HG02571 (cell line): ENCODE results near the gene KBTBD3.

Experiments
- ATAC-seq: cut with Tn5 transposase; IDR thresholded peaks from one replicate; pipeline ENCODE4 v1.9.1; 2021; ENCODE audit warnings: mild to moderate bottlenecking, moderate library complexity; ENCODE audit not compliant: unreplicated experiment

The KBTBD3 gene

GRCh38 chr11:106076919-106077608 is at the start of gene KBTBD3:
TSS of gene KBTBD3 (minus strand) at chr11:106077347. CDS start at chr11:106059097, 18,250 bp downstream.
- peak; percentile 95 for ATAC-seq

GRCh38 chr11:106121570-106122320 is 44.6 kb upstream of the KBTBD3 start:
- no peak for ATAC-seq

GRCh38 chr11:106105986-106106385 is 28.8 kb upstream of the KBTBD3 start:
- no peak for ATAC-seq

- ATAC-seq, result no peak
Measured at GRCh38 chr11:106101819-106102218, 24.7 kb upstream of the KBTBD3 start.

- no peak for ATAC-seq
Measured at GRCh38 chr11:106101370-106101769, 24.2 kb upstream of the KBTBD3 start.

- no peak for ATAC-seq
Measured at GRCh38 chr11:106098893-106099553, 21.9 kb upstream of the KBTBD3 start.

- no peak for ATAC-seq
Measured at GRCh38 chr11:106092446-106092845, 15.3 kb upstream of the KBTBD3 start.

GRCh38 chr11:106091480-106092123 is 14.5 kb upstream of the KBTBD3 start:
- peak; percentile 99 for ATAC-seq

GRCh38 chr11:106088896-106089295 is 11.7 kb upstream of the KBTBD3 start:
- no peak for ATAC-seq

GRCh38 chr11:106087815-106088435 is 10.8 kb upstream of the KBTBD3 start:
- no peak for ATAC-seq

- ATAC-seq, result no peak
Measured at GRCh38 chr11:106086850-106087249, 9.7 kb upstream of the KBTBD3 start.

GRCh38 chr11:106086135-106086534 is 9.0 kb upstream of the KBTBD3 start:
- ATAC-seq, result no peak

GRCh38 chr11:106082096-106082495 is 4.9 kb upstream of the KBTBD3 start:
- no peak for ATAC-seq

- ATAC-seq, result peak; percentile 23
Measured at GRCh38 chr11:106077609-106078455, 685 bp upstream of the KBTBD3 start, which contains the start of gene AASDHPPT. TSS of gene AASDHPPT (plus strand) at chr11:106077662. CDS start at chr11:106077711, 49 bp downstream.

- no peak for ATAC-seq
Measured at GRCh38 chr11:106076171-106076918, 802 bp downstream of the KBTBD3 start.

- ATAC-seq, result no peak
Measured at GRCh38 chr11:106072804-106073203, 4.3 kb downstream of the KBTBD3 start.

GRCh38 chr11:106070606-106071005 is 6.5 kb downstream of the KBTBD3 start:
- no peak for ATAC-seq

GRCh38 chr11:106063009-106063408 is 14.1 kb downstream of the KBTBD3 start:
- peak; percentile 56 for ATAC-seq
